HG03196 (cell line): Measurements from ENCODE around the gene TRERF1.

Experiments
- ATAC-seq: cut with Tn5 transposase; IDR thresholded peaks from one replicate; pipeline ENCODE4 v1.9.1; 2021; ENCODE audit not compliant: unreplicated experiment

TRERF1 gene

DNA sequence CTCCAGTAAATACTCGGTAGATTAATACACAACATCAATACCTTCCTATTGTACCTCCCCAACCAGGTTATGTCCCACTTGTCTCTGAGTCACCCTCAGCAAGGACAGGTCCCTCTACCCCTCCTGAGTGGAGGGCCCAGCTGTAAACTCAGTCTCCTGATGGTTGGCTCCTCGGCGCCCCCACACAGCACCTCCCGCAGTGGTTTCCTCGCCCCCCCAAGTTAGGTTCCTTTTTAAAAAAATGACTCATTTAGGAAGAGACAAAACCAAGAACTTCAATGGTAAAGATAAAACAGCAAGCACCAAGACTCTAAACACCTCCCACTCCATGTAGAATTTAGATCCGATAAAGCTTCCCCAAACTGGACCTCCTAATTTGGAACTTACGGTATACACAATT is 83.5 kb downstream of the TRERF1 start:
- no peak for ATAC-seq

DNA sequence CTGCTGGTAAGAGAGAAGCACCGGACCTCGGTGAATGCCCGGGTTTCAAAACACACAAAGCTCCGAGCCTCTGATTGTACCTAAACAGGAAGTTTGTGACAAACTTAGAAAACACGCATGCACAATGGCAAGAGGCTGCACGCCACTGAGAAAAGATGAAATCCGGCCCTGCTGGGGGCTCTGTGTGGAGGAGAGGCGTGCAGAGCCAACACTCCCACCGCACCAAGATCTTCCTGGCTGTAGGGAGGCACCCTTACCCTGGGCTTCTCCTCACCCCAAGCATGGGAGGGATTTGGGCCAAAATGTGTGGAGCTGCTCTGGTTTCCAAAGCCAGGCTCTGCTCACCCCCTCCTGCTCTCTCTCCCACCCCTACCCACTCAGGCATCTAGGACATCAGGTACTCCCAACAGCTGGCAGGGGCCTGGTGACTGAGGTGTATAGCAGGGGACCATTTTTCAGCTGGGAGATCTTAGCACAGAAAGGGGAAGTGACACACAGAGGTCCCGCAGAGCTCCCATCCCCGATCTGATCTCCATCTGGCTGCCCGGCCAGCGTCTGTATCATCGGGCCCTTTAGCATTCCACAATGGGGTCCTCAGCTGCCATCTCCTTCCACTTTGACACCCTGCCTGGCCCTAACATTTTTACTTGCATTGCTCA is 84.2 kb downstream of the TRERF1 start:
- ATAC-seq: no peak

DNA sequence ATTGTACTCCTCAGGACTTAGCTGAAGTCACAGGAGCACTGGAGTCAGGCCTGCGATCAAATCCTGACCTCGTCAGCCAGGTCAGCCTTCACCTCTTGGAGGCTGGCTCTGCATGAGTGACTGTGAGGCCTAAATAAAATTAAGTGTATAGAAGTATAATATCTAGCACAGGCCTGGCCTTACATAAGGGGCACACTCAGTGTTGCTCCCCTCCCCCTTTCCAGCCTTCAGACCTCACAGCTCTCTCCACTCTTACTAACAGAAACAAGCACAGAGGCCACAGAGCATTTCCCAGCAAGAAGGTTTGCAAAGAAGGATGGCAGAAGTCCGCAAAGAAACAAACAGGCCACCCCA is 84.8 kb downstream of the TRERF1 start:
- ATAC-seq: no peak

DNA sequence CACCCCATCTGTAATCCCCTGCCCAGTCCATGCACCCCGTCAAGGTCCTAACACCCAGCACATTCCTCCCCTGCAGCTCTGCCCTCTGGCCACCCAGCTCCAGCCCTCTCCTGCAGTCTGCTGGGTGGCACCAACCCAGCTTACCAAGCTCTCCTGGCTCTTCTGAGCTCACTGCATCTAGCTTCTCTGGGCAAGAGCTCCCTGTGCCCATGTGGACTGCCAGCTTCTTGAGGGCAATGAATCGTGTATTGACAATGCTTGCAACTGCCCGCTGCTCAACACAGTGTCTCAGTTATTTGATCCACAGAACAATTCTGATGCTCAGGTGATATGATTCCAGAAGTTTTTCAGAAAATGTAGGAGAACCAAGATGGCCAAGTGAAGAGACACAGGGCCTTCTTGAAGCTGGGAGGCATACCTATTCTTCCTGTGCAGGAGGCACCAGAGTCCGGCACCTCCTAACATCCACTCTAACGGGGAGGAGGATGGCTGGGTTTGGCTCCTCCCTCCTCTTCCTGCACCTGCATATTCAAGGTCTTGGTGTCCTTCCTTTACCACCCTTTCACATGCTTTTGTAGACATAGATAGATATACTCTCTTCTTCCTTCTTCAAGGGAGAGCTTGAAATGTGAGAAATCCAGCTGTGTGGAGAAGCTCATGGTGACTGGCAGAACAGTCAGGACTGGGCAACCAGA is 85.6 kb downstream of the TRERF1 start:
- no peak for ATAC-seq

DNA sequence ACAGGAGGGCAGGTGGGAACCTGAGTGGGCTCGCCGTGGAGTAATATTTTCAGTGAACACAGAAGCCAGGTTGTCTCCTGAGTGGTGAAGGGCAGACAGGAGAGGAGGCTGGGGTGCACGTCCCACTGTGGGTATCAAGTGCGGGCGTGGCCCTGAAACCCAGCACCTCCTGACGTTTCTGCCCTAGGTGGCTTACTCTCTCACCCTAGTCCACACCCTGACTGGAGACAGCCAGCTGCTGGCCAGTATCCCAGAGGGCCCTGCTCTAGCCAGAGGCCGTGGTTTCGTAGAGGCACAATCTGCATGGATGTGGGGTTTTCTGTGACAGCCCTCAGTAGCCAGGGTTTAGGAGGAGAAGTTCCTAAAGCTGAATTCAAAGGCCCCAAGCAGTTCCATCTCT is 86.7 kb downstream of the TRERF1 start:
- ATAC-seq: no peak

DNA sequence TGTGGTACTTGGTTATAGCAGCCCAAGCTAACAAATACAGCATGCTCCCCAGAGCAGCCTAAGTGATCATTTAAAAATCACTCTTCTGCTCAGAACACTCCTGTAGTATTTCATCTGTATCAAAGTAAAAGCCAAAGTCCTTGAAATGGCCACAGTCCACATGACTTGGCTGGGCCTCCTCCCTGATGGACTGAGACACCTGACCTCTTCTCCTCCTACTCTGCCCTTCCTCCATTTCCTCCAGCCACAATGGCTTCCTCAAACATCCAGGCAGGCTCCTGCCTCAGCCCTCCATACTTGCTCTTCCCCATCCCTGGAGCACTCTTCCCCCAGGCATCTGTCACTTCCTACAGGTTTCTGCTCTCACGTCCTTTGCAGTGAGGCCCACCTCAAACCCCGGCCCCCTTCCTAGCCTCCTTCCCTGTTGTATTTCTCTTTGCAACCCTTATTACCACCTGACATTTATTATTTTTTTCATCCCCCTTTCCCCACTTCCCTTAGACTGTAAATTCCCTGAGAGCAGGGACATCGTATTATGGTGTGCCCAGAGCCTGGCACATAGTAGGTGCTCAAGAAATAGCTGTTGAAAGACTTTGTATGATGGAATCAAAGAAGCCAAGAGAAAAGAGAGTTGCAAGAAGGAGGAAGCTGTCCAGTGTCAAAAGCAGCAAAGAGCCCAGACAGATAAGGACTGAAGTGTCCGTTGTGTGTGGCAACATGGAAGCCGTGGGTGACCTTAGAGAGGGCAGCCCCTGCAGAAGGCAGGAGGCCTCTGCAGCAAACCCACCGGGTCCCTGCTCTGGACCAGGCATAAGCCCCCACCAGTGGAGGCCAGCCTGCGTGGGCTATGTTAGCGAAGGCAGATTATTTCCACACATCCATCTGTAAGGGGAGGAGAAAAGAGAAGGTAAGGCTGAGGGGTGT is 87.5 kb downstream of the TRERF1 start:
- no peak for ATAC-seq

DNA sequence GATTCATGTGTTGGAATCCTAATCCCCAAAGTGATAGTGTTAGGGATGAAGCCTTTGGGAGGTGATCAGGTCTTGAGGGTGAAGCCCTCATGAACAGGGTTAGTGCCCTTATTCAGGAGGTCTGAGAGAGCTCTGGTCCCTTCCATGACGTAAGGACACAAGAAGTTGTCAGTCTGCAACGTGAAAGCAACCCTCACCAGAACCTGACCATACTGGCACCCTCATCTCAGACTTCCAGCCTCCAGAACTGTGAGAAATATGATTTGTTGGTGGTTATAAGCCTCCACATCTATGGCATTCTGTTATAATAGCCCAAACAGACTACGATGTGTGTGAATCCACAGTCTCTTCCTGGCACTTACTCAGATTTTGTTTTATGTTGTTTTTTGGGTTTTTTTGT is 90.7 kb downstream of the TRERF1 start:
- ATAC-seq: no peak

DNA sequence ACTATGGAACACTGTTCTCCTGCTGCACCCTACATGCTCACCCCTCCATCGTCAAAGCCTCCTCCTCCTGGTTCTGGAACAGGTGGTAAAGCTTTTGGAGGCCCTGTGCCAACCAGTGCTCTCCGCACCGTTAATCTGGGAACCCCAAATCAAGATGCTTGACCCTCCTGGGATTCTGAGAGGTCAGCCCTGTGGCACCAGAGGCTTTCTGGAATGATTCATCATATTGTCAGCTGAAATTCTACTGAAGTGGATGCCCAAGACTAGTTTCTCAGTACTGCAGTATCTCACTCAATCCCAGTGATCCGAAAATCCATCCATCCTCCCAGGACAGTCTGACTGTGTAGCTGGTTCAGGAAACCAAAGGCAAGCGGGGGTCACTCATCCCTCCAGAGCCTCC is 92.7 kb downstream of the TRERF1 start:
- no peak for ATAC-seq

DNA sequence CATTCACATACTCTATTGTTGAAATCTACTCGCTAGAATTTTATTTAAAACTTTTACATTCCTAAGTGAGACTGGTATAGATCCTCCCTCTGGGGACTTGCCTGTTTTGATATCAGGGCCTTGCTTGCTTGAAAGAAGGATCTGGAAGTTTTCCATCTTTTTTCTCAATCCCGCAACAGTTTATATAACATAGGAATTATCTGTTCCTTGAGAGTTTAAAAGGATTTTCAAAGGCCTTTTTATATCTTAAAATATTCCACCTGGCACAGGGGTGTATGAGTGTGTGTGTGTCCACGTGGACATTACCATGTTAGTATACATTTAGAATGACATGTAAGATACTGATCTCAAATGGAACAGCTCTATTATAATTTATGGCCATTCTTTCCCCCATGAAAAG is 96.3 kb downstream of the TRERF1 start:
- no peak for ATAC-seq

DNA sequence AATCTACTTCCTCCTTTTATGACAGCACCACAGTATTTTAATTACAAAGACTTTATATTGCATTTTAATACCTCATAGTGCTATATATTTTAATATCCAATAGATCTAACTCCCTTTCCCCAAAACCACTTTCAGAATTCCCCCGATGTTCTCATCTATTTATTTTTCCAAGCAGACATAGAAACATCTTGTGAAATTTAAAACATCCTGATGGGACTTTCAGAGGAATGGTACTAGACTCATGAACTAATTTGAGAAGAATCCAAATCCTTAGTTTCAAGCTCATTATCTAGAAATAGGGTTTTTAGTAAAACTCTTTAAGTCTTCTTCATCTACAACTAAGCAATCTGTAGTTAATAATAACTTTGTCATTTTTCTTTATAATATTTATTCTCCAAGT is 97.0 kb downstream of the TRERF1 start:
- no peak for ATAC-seq

DNA sequence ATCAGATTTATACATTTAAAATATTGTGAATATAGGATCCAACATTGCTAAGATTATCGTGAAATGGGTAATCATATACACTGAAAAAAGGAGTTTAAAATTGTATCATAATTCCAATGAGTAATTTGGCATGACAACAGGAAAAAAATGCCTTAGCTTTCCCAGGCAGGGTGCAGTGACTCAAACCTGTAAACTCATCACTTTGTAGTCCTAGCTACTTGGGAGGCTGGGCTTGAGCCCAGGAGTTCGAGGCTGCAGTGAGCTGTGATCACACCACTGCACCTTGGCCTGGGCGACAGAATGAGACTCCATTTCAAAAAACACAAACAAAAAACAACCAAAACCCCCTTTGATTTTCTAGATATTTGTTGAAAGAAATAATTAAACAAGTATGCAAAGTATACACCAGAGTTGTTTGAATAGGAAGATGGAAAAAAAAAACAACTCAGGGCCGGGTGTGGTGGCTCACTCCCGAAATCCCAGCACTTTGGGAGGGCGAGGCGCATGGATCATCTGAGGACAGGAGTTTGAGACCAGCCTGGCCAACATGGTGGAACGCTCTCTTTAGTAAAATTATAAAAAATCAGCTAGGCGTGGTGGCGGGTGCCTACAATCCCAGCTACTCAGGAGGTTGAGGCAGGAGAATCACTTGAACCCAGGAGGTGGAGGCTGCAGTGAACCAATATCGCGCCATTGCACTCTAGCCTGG is 98.7 kb downstream of the TRERF1 start:
- ATAC-seq: no peak

DNA sequence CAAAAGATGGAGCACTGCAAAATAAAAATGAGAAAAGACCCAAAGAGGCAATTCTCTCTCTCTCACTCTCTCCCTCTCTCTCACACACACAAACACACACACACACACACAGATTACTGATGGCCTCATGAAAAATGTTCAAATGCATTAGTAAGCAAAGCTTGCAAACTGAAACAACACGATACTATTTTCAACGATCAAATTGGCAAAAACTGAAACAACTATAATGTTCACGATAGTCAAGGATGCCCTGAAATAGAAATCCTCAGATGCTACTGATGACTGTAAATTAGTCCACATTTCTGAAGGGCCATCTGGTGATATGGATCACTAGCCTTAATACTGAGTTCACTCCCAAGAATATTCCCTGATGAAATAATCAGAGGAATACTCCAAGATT is 100.8 kb downstream of the TRERF1 start:
- ATAC-seq: no peak

DNA sequence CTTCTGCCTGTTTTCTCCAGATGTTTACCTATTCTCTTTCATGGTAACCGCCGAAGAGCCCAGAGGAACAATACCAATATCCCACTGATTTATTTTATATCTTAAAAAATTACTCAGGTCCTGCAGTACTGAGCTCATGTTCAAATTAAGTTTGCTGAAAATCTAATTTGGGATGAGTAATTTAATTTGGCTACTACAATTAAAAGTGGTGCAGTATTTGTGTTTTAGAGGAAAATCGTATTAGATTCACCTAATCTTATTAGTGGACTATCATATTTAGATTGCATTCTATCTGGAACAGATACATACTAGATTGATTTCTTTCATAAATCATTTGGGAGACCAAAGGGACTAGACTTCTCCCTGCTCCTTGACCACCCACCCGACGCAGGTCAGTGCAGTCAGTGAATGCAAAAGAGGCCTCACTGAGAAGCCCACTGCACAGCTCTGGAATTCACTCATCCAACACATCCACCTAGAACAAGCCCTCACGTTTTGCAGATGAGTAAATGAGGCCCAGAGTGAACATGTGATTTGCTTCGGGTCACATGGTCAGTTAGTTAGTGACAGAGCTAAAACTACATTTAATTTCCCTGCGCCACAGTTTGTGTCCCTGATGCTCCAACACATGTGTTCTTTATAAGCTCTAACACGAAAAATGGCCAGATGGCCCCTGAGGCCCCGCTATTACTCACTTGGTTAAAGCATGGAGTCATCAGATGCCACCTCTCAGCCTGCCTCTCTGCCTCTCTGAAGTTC is 101.8 kb downstream of the TRERF1 start:
- ATAC-seq: no peak

DNA sequence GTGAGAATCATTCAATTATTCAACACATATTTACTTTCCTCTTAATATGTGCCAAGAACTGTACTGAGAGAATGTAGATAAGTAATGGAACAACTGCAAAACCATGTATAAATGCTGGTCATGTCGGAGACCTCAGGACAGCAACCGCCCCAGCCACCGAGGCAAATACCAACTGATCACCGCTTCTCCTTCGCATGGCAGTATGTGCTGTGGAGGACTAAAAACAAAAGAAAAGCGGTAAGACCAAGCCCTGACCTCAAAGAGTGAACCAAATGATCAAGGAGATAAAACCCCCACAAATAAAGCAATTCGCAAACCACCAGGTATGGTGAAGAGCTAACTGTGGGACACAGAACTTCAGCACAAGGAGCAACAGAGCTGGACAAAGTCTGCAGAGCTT is 104.3 kb downstream of the TRERF1 start:
- no peak for ATAC-seq

DNA sequence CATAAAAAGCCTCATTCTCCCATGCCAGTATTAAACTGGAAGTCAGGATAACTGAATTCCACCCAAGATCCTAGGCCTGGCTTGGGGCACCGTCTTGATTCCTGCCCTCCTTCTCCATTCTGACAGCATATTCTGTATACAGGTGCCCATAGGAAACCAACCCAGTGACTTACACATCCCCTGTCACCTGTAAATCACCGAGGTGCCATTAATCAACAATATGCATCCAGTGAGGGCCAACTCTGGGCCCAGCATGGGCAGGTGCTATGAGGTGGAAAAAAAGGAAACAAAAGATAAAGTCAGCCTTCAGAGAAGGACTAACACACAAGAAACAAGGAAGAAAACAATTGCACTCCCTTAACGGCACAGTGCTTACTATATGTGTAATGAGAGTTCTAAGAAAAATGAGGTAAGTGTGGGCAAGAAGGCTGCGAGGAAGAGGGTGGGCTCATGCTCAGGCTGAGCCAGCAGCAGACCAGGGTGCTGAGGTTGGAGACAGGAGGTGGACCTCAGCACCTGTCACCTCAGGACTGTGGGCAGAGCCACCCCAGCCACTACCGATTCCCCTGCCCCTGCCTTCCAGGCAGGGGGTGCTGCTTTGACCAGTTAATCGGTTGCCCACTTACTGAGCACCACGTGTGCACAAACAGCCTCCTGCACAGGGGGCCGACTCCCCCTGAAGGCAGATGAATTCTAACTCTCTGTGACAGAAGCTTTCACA is 105.9 kb downstream of the TRERF1 start:
- ATAC-seq: no peak

DNA sequence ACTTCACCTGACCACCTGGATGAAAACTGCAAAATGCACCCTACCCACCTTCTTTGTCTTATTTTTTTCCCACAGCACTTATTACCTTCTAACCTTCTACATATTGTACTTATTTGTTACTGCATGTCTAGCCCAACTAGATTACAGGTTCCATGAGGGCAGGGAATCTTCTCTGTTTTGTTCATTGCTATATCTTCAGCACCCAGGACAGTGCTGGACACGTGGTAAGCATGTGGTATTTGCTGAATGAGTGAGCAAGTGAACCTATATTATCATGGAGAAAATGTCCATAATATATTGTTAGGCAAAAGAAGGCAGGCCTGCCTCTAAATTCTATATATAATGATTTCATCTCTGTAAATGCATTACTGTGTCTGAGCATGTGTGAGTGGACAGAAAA is 107.0 kb downstream of the TRERF1 start:
- no peak for ATAC-seq

DNA sequence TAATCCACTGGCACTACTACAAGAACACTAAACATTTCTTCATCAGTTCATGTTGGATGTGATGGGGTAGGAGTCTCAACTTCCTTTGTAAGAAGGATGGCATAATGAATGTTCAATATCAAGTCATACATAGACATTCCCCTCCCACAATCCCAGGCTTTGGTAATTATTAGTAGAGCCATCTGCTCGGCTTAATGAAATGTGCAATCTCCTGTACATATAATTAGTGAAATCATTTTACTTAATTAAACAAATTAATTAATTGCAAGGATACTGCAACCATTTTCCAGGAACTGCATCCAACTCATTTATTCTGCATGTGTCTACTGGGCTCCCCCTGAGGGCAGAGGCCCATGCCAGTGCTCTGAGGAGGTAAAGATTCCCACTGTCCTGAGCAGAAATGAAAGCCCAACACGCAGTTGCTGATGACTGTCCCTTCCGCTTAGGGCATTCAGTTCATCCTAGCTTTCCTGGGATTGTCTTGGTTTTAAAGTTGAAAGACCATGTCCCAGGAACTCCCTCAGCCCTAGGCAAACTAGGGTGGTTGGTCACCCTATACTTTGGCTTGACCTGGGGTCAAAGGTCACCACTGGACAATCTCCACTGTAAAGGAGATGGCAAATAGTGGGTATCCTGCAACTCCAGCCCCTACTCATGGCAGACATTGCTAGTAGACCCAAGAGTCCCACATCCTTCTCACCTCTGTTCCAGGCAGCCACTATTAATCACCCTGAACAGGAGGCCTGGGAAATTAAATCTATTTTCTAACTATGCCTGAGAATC is 109.8 kb downstream of the TRERF1 start:
- ATAC-seq: no peak

DNA sequence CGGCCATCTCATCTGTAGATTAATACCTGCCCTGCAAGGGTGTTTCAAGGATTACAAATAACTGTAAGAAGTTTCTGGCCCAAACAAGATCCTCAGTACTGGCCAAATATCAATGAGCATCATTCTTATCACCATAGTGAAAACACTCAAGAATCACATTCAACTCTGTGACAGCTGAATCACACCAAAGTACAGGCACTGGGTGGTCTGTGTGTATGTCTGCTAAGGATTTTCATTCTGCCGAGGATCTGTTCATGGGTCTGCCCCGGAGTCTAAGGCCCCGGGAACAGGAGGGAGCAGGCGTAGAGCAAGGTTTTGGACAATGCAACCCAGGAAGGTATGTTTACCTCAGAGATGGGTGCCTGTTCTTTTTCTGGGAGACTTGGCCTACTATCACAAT is 110.5 kb downstream of the TRERF1 start:
- no peak for ATAC-seq

DNA sequence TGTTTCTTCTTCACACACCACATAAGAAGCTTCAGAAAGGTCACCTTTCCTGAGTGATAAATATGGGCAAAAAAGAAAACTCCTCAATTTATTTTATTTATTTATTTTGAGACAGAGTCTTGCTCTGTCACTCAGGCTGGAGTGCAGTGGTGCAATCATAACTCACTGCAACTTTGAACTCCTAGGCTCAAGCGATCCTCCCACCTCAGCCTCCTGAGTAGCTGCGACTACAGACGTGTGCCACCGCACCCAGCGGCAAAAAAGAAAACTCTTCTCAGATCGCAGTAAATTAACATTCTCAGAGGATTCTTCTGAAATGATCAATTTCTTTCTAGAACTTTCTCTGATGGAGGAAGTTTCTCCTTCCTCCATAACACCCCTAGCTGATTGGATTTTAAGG is 111.2 kb downstream of the TRERF1 start:
- no peak for ATAC-seq
